Measurements from ENCODE around the gene ATP9B.

ATP9B gene

GRCh38 chr18:79410171-79410641 is 341.0 kb downstream of the ATP9B start:
- TF ChIP-seq, protein P1, sequence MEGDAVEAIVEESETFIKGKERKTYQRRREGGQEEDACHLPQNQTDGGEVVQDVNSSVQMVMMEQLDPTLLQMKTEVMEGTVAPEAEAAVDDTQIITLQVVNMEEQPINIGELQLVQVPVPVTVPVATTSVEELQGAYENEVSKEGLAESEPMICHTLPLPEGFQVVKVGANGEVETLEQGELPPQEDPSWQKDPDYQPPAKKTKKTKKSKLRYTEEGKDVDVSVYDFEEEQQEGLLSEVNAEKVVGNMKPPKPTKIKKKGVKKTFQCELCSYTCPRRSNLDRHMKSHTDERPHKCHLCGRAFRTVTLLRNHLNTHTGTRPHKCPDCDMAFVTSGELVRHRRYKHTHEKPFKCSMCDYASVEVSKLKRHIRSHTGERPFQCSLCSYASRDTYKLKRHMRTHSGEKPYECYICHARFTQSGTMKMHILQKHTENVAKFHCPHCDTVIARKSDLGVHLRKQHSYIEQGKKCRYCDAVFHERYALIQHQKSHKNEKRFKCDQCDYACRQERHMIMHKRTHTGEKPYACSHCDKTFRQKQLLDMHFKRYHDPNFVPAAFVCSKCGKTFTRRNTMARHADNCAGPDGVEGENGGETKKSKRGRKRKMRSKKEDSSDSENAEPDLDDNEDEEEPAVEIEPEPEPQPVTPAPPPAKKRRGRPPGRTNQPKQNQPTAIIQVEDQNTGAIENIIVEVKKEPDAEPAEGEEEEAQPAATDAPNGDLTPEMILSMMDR (IDR thresholded peaks at IDR 0.05; ENCODE audit: low read depth, low read length) = no peak

DNA sequence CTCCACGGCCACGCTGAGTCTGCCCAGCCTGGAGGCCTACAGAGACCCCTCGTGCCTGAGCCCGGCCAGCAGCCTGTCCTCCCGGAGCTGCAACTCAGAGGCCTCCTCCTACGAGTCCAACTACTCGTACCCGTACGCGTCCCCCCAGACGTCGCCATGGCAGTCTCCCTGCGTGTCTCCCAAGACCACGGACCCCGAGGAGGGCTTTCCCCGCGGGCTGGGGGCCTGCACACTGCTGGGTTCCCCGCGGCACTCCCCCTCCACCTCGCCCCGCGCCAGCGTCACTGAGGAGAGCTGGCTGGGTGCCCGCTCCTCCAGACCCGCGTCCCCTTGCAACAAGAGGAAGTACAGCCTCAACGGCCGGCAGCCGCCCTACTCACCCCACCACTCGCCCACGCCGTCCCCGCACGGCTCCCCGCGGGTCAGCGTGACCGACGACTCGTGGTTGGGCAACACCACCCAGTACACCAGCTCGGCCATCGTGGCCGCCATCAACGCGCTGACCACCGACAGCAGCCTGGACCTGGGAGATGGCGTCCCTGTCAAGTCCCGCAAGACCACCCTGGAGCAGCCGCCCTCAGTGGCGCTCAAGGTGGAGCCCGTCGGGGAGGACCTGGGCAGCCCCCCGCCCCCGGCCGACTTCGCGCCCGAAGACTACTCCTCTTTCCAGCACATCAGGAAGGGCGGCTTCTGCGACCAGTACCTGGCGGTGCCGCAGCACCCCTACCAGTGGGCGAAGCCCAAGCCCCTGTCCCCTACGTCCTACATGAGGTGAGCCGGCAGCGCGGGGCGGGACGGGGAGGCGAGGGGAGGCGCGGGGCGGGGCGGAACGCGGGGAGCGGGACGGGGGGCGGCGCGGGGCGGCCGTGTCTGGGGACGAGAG is 341.8 kb downstream of the ATP9B start:
- Histone ChIP-seq H3K9me3 (ENCODE audit: severe bottlenecking) (no peaks in the 10 kb centered on the region), H3K4me3 (ENCODE audit: low read depth, low read length) (no peak overlapping the region), H3K36me3 (peaks cover 41% of the 10 kb centered on the region), H3K27me3 (ENCODE audit: insufficient read depth, low read depth, severe bottlenecking) (no peaks in the 10 kb centered on the region), H3K27ac (no peak overlapping the region)
- no peak for DNase-seq
- TF ChIP-seq, protein P1 (IDR thresholded peaks at IDR 0.05; ENCODE audit: low read depth, low read length) = no peak

More at GRCh38 chr18:79410171-79410641, 341.0 kb downstream of the ATP9B start:
- Histone ChIP-seq H3K27ac (no peak overlapping the region), H3K36me3 (peaks cover 41% of the 10 kb centered on the region), H3K9me3 (ENCODE audit: severe bottlenecking) (no peaks in the 10 kb centered on the region), H3K4me3 (ENCODE audit: low read depth, low read length) (no peak overlapping the region), H3K27me3 (ENCODE audit: insufficient read depth, low read depth, severe bottlenecking) (no peaks in the 10 kb centered on the region)
- DNase-seq = no peak

DNA sequence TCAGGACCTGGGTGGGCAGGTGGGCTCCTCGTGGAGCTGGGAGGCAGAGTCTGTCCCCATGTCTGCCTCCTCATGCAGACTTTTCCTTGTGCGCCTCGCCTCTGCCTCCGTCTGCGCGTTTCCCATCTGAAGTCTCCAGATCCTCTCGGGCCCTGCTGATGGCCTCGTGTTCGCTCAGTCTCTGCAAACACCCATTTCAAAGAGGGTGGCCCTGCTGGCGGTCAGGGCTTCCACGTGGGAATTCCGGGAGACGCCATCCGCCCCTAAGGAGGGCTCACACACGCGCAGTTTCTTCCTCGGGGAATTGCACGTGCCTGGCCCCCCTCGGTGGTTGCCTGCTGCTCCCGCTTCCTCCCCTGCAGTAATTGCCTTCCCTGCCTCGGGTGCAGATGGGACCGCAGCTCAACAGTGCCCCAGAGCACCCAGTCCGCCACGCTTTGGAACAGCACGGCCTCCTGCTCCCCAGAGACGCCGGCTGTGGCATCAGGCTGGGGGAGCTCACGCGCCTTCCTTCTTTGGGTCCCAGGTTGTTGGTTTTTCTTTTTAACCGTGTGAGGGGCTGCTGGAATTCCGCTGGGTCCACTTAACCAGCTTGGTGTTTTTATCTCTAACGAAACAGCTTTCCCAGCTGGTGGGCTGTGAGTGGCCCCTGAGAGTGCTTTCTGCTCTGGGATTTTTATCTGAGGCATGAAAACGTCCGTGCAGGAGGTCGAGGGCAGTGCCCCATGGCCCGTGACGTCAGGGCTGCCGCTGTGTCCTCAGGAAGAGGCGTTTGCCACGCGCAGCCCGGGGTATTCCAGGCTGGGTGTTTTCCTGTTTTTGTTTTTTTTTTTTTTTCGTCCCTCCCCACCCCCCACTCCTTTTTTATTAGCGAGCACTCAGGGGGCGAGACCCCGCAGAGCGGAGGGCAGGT is 342.7 kb downstream of the ATP9B start:
- DNase-seq = no peak
- Histone ChIP-seq H3K9me3 (ENCODE audit: severe bottlenecking) (no peaks in the 10 kb centered on the region), H3K36me3 (peaks cover 44% of the 10 kb centered on the region), H3K27ac (no peak overlapping the region), H3K4me3 (ENCODE audit: low read depth, low read length) (no peak overlapping the region), H3K27me3 (ENCODE audit: insufficient read depth, low read depth, severe bottlenecking) (no peaks in the 10 kb centered on the region)
- TF ChIP-seq, protein P1 (IDR thresholded peaks at IDR 0.05; ENCODE audit: low read depth, low read length) = no peak

GRCh38 chr18:79413025-79413424 is 343.8 kb downstream of the ATP9B start:
- Histone ChIP-seq H3K27ac (no peak overlapping the region), H3K36me3 (peaks cover 44% of the 10 kb centered on the region), H3K27me3 (ENCODE audit: insufficient read depth, low read depth, severe bottlenecking) (no peaks in the 10 kb centered on the region), H3K9me3 (ENCODE audit: severe bottlenecking) (no peaks in the 10 kb centered on the region), H3K4me3 (ENCODE audit: low read depth, low read length) (no peak overlapping the region)
- TF ChIP-seq, protein P1 (IDR thresholded peaks at IDR 0.05; ENCODE audit: low read depth, low read length) = no peak
- no peak for DNase-seq

DNA sequence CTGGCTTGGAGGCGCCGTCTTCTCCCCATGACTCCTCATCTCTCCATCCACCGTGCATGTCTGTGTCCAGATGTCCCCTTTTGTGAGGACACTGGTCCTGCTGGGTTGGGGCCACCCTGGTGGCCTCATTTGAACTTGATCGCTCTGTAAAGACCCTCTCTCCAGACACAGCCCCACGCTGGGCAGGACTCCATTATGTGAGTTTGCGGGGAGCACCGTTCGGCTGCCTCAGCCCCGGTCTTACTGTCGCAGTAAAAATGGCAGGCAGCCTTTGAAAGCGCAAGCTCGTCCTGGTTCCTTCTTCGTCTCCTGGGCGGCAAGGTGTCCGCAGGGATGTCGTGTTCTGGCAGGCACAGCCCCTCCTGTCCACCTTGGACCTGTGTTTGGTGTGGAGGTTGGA is 344.2 kb downstream of the ATP9B start:
- Histone ChIP-seq H3K9me3 (ENCODE audit: severe bottlenecking) (no peaks in the 10 kb centered on the region), H3K4me3 (ENCODE audit: low read depth, low read length) (no peak overlapping the region), H3K36me3 (peaks cover 47% of the 10 kb centered on the region), H3K27me3 (ENCODE audit: insufficient read depth, low read depth, severe bottlenecking) (no peaks in the 10 kb centered on the region), H3K27ac (no peak overlapping the region)
- TF ChIP-seq, protein P1 (IDR thresholded peaks at IDR 0.05; ENCODE audit: low read depth, low read length) = no peak
- DNase-seq = no peak

Data from WERI-Rb-1 (cell line).